Ishikawa (cell line): ENCODE results near the gene COG5.

ENCODE experiments used
- EGR1 ChIP-seq: IDR thresholded peaks from 2 replicates; pipeline ENCODE4 v1.6.1; 2012
- EP300 ChIP-seq: IDR thresholded peaks from 2 replicates; pipeline ENCODE4 v1.6.1; 2012; ENCODE audit warnings: borderline replicate concordance
- MAX ChIP-seq: IDR thresholded peaks from 2 replicates; pipeline ENCODE4 v1.6.1; 2012
- NFIC ChIP-seq: IDR thresholded peaks from 2 replicates; pipeline ENCODE4 v1.6.1; 2012
- RAD21 ChIP-seq: IDR thresholded peaks from 2 replicates; pipeline ENCODE4 v1.6.1; 2012; ENCODE audit warnings: low read depth
- REST ChIP-seq: IDR thresholded peaks from 2 replicates; pipeline ENCODE4 v1.6.1; 2012; ENCODE audit warnings: low read depth, mild to moderate bottlenecking
- TCF12 ChIP-seq: IDR thresholded peaks from 2 replicates; pipeline ENCODE4 v1.6.1; 2012; ENCODE audit warnings: low read depth
- TEAD4 ChIP-seq: IDR thresholded peaks from 2 replicates; pipeline ENCODE4 v1.6.1; 2012
- USF1 ChIP-seq: IDR thresholded peaks from 2 replicates; pipeline ENCODE4 v1.6.1; 2012
- YY1 ChIP-seq: IDR thresholded peaks from 2 replicates; pipeline ENCODE4 v1.6.1; 2012; ENCODE audit warnings: low read depth

DNA sequence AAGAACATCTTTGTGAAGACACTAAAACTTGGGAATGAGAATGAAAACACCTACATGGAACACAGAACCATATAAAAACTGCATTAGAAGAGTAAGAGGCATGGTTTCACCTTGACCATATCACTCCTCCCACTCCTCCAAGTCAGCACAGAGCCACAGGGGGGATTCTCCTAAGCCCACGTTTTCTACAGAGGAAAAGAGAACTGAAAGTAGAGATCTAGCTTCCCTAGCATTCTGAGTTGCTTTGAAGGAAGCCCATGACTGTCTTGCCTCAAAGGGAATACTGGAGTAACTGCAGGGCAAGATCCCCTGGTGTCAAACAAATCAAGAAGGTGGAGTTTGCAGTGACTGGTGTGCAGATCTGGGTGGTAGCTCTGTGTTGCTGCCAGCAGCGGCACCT lies 351.0 kb downstream of the COG5 start:
- TF ChIP-seq TEAD4: no peak
- no peak for TF ChIP-seq YY1
- no peak for TF ChIP-seq EP300
- TF ChIP-seq USF1: no peak
- TF ChIP-seq TCF12: no peak
- TF ChIP-seq EGR1: no peak
- TF ChIP-seq NFIC: no peak
- TF ChIP-seq MAX: no peak
- TF ChIP-seq REST: no peak
- TF ChIP-seq RAD21: no peak
